HG02852 (cell line): ENCODE measurements around the gene KIAA0319L.

ENCODE experiments used
- ATAC-seq: cut with Tn5 transposase; IDR thresholded peaks from one replicate; pipeline ENCODE4 v1.9.1; 2021; ENCODE audit warnings: mild to moderate bottlenecking, moderate library complexity; ENCODE audit not compliant: unreplicated experiment

KIAA0319L gene

DNA sequence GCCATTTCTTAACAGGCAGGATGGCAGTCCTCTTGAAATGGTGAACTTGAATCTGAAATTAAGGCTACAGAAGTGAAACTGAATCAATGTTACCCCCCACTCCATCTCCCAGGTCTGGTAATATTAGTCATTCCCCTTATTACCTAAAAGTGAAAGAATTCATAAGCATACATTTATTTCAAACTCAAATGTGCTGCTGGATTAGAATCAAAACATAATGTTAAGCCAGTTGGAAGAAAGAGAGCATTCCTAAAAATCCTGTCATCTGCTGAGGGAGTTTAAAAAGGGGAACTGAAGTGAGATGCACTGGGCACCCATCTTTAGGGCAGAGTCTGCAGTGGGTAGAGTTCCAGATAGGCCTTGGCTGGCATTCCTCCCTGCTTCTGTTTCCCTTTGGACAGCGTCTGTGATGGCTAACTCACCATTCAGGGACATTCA, 17.4 kb downstream of the KIAA0319L start:
- ATAC-seq: no peak

DNA sequence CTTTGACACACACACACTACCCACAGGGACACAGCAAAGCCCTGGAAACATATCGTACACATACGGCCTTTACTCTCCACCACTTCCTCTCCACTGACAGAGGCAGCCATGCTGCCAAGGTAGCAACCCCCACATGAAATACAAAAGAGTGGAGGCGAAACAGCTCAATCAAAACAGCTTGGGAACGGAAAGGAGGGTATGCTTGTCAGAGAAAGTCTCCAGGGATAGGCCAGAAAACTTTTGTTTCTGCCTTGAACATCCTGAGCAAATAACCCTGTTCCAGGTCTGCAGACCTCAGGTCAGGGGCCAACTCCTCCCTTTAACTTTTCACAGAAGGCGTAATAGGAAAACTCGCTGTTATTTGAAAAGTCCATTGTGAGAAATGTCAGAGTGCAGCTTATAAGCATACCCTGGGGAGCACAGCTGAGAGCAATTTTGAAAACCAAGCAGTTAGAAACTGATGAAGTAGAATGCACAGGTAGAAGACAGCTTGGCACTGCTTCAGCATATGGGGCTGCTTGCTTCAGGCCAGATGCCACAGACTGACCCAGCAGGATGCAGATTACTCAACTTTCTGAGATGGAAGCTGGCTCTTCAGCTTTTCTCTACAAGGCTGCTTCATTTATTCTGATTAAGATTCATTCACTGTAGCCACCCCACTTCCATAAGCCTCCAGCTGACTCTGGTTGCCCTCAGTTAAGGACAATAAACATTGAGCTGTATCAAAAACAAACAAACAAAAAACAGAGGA, 18.0 kb downstream of the KIAA0319L start:
- ATAC-seq: peak; percentile 57

DNA sequence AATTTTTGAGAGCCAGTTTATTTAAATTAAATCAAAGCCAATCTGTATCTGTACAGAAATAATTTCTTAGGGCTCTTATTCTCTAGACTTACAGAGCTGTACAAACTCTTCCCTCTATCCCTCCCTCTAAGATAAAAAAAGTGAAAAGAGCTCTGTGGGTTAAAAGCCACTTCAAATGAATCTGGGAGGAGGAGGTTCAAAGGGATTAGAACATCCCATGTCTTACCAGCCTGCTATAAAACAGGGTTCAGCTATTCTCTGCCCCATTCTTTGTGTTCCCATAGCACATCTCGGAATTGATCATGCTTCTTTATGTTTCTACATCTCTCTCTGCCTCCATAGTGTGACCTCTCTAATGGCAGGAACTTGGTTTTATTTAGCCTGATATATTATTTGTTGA, 19.4 kb downstream of the KIAA0319L start:
- no peak for ATAC-seq

DNA sequence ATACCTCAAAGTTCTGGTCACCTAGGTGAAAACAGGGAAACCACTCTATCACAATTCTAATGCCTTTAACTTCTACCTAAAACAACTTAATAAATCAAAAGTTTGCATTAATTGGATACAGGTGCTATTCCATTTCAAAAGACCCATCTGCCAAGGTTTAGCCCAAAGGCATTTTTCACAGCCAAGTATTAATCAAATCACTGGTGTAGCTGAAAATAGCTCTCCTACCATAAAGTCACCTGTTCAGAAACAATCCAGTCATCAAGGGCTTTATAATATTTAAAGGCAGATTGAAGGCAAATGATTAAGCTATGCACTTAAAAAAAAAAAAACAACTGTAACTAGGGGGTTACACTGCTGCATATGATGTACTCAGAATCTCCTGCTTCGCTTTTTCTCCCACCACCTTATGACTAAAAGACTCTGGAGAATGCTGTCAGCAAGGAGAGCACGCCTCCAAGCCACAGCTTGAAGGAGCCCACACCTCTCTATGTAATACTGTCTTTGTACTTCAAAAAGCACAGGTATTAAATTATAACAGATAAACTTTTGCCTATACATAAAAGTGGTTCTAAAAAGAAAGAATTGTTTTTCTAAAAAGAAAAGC, 20.5 kb downstream of the KIAA0319L start:
- no peak for ATAC-seq

DNA sequence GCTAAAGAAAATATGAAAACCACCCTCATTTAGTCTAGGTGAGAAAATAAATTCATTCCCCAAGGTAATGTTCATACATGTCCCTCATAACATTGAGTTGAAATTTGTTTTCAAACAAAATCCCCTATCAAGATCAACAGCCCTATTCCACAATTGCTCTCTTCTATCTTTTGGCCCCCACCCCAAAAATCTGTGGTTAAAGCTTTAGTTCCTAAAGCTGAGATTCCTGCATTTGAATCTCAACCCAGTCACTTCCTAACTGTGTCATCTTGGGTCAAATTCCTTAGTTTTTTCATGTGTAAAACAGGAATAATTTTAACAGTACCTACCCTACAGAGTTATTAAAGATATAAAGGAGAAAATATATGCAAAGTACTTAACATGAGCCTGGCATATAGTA, 22.0 kb downstream of the KIAA0319L start:
- ATAC-seq: no peak

DNA sequence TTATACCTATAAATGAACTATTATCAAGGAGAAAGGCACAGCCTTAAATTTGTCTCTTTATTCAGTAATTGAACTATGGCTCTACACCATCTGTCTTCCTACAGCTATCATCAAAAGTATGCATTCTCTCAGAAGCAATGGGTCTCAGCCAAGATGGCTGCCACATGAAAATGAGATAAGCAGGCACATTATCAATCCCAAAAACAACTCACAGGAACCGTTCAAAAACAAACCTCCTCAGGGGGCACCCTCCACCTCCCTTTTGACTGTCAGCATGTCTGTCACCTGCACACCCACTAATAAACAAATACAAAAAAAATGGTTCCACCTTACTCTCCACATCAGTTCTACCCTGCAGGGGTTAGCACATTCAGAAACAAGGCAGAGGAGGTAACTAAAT, 23.6 kb downstream of the KIAA0319L start:
- ATAC-seq: no peak

DNA sequence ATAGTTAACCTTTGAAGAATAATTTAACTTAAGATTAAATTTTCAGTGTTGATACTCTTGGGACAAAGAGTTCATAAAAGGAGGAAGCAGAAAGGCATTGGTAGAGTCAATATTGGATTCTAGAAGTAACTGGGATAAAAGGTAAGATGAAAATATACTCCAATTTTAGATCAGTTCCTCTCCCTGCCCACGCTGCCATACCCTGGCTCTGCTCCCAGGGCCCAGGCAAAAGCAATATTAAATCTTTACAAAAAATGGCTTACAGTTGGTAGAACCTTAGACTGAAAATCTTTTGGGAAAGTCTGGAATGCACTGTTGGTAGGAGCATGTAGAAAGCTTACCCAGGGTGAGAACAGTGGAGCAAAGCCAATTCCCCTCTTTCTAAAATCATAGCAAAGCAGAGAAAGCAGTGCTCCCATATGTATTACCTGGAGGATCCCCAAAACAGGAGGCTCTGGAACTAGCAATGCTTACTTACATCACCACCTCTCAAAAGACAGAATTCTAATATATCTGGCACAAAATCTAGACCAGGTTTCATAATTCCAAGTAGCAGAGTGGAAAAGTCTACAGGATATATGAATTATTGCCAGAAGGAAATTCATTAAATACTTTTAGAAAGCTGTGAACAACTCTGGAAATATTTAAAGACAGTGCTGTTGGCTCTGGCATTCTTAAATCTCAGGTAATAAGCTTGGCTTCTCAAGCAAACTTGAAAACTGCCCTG, 24.5 kb downstream of the KIAA0319L start:
- ATAC-seq: no peak

DNA sequence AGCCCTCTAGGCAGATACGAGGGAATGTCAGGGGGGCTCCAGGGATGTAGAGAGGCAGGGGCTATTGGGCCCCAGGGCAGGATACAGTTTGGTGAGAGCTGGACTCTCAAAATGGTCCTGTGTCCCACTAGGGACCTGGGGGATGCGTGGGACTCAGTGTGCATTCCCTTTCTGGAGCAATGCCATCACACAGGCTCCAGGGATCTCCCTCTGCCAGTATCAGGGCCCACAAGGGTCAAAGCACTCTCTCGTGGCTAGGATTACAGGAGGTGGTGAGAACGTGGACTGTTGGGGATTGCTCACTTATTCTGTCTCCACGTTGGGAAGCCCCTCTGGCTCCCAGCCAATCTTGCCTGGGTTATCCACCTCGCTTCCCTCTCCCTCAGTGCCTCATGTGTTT, 25.8 kb downstream of the KIAA0319L start:
- ATAC-seq: no peak

DNA sequence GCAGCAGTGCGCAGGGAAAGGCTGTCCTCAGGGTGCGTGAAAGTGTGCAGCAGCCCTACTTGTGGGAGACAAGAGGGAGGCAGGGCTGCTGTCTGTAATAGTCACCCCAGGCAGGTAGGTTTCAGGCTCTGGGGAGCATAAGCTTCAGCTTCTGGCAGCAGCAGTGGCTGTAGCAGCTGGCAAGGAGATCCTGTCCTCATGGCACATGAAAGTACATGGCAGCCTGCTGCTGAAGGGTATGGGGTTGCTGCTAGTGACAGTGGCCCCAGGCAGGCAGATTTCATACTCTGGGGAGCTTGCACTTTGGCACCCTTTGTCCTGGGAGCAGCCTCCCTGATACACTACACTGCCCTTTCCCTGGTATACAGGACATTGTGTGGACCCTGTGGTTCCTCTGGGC, 26.3 kb downstream of the KIAA0319L start:
- no peak for ATAC-seq

DNA sequence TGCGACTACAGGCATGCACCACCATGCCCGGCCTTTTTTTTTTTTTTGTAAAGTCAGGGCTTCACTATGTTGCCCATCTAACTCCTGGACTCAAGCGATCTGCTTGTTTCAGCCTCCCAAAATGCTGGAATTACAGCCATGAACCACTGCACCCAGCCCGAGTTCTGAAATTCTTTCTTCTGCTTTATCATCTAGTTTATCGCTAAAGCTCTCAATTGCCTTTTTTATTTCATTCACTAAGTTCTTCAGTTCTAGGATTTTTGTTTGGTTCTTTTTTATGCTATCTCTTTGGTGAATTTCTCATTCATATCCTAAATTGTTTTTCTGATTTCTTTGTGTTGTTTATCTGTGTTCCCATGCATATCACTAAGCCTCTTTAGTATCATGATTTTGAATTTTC, 27.0 kb downstream of the KIAA0319L start:
- ATAC-seq: no peak

DNA sequence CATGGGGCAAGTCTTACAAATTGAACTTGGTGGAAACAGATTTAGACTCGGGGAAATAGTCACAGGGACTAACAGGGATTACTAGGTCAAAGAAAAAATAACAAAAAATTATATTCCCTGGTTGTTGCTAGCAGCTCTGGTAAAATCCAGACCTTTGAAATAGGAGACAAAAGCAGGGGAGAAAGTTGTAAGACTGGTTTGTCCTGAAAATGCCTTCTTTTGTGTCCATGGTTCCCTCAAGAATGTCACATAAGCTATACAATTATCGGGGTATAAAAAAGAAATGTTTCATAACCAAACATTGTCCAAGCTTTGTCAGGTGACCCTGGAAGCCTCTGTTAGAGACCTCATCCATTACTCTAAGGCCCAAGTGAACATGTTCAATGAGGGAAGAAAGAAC, 33.1 kb downstream of the KIAA0319L start:
- ATAC-seq: no peak

DNA sequence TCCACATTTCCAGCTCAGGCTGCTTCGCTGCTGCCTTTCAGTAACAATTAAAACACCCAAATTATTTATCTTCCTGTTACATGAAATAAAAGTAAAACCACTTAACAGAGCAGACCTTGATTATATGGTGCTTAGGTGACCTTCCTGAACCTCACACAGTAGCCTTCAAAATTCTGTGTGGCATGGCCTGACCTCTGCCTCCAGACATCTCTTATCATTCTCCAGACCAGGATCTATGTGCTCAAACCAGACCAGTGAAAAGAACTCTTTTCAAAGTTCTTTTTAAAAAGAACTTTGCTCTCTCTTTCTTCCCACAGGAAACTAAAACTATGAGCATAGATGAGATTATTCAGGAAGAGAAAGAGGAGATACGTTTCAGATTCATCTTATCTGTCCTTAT, 37.8 kb downstream of the KIAA0319L start:
- ATAC-seq: no peak

DNA sequence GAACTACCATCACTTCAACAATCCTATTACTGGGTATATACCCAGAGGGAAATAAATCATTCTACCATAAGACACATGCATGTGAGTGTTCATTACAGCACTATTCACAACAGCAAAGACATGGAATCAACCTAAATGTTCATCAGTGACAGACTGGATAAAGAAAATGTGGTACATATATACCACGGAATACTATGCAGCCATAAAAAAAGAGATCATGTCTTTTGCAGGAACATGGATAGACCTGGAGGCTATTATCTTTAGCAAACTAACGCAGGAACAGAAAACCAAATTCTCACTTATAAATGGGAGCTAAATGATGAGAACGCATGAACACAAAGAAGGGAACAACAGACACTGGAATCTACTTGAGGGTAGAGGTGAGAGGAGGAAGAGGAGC, 39.0 kb downstream of the KIAA0319L start:
- no peak for ATAC-seq

DNA sequence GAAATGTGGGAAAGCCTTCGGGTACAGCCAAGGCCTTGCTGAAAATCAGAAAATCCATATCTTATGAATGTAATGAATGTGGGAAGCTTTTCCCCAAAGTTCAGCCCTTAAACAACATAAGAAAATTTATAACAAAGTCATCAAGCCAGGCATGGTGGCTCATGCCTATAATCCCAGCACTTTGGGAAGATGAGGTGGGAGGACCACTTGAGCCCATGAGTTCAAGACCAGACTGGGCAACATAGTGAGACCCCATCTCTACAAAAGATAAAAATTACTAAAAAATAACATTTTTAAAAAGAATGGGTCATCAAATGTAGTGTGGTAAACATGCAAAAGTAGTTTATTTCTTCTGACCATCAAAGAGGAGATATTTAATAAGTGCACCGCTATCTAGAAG, 45.9 kb downstream of the KIAA0319L start:
- ATAC-seq: no peak

DNA sequence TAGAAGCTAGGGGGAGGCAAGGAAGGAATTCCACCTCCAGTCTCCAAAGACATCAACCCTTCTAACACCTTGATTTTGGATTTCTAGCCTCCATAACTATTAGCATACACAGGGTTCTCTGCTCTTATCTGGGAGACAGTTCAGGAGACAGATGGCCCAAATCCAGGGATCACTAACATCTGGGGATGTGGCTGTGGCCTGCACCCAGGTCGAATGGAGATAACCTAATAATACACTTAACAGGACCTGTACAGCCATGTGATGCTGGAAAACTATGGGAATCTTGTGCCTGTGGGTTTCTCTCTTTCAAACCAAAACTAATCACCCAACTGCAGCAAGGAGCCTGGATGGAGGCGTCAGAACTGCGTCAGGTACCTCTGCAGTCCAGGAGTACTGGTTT, 47.6 kb downstream of the KIAA0319L start:
- ATAC-seq: no peak

DNA sequence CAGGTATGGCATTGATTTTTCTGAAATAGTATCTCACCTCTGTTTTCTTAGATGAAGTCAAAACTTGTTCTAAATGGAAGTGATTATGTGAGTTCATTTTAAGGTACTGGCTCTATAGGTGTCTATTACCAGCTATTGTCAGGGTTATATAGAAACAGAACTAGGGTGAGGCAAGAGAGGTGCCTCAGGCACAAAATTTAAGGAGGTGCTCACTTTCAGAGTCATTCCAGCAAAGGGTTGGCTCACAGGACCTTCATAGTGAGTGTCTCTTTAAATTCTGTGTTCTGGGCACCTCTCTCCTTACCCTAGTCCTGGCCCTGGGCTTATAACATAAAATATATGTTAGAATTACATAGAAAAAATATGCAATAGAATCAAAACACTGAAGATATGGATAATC, 49.3 kb downstream of the KIAA0319L start:
- no peak for ATAC-seq

DNA sequence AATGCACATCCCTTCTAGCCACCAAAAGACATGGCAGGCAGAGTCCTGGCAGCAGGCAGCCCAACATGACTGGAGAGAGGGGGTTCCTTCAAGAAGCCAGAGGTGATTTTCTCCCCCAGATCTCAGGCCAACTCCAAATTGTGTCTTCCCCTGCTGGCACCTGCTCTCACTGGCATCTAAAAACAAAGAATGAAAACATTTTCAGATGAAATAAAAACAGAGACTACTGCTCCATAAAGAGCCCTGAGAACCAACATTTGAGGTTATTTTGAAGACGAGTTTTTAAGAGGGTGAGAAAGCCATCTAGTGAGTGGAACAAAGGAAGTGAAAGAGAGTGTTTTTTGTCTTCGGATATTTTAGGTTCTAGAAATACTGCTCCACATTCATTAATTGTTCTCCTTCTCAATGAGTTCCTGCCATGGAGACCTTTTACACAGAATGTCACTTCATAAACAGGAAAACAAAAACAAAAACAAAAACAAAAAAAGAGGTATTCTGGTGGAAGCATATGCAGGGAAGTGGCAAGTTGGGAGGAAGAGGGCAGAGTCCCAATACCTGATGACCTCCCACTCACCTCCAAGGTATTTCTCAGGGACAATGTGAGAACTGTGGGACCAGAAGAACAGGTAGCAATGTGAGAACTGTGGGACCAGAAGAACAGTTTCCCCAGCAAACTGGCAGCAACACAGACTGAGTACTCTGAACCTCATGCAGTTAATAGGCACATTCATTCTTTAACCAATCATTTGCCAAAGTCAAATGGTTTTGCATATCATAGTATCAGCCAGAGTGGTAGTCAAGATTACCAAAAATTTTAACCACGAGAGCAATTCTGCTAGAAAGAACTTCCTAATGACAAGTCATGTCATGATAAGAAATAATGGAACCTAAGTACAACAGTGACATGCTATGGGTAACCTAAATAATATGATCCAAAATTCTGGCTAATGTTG, 50.0 kb downstream of the KIAA0319L start:
- no peak for ATAC-seq

DNA sequence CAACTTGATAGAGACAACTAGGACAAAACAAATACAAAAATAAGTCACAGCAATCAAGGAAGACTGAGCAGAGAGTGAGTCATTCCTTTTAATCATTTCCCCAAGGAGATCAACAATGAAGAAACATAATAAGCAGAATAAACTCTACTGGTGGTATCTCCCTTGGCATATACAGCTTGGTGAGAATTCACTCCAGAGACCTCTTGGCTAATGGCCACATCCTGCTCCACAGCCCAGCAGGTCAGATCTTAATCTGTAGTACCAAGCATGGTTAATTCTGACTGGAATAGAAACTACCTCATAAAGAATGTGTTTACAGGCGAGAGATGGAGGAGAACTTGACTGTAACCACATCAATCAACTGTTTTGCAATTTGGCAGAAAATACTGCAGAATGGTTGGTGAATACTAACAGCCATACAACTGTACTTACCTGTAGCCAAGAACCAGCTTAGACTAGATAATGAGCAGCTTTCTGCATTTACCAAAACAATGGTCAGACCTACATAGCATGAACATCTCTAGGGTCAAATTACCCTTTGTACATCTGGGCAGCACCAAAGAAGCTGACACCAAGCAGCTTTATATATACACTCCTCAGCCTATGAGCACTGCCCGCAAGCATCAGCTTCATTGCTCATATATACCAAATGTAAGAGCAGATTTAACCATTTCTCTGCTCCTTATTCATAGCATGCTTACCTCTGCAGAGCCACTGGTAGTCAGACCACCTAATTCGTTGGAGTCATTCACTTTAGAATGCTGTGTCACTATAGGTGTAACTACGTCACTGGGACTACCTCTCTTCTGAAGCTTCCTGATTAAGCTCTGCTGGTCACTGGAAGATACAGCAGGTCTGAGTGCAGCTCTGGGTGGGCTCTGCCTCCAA, 51.0 kb downstream of the KIAA0319L start:
- ATAC-seq: peak; percentile 64

DNA sequence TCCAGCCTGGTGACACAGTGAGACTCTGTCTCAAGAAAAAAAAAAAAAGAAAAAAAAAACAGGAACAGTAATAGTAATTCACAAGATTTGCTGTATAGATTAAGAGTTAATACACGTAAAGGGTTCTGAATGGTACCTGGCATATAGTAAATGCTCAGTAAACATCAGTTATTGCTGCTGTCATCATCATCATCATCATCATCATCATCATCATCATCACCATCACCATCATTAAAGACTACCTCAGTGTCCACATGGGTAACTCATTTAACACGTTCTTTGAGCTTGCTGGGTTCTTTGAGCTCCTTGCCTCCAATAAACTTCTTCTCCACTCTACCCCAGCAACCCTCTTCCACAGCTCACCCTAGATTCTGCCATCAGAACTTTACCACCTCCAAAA, 55.0 kb downstream of the KIAA0319L start:
- ATAC-seq: no peak

DNA sequence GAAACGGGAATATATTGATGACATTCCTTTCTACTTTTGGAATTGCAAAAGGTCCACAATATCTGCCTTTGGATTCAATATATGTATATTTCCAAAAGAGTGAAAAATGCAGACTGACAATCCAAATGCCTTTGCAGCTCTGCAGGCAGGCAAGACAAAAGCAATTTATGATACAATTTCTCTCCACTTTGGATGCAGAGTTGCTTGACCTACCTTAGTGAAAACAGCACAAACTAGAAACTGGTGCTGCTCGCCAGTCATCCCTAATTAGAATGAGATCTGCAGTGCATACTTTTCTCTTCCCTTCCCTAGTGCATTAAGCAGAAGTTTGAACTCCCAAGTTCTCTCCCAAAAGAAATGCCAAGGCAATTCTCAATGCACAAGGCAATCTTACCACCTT, 56.8 kb downstream of the KIAA0319L start:
- ATAC-seq: no peak
